ENCODE data around the gene PACS2. TPM values are rescaled to one million over a fixed set of nuclear protein-coding genes. Genes with fewer than 3 reads are reported as not detected.
A peak's percentile ranks its signal among the peaks of the same experiment; 100 is the strongest.

The PACS2 gene
- total and polyA plus RNA-seq, 2 of the 8 experiments (the other 6 are each of a cell fraction or from before 2014, with no cell fraction given): 38.0 to 62.8 TPM

GRCh38 chr14:105440992-105441391 lies 126.4 kb downstream of the PACS2 start:
- DNase-seq (ENCODE audit: low read depth in 1 of 2, low spot score in 2 of 2): no peak
- H3K23ac ChIP-seq (ENCODE audit: insufficient read length): no peak overlapping the region
- 94% methylated on average over 7 of the region's 9 CpGs; no CpG with 5 or more reads in 1 of the 2 experiments for WGBS, 2 experiments (ENCODE audit: extremely low coverage in 1 of 2, insufficient coverage in 1 of 2, insufficient read length in 1 of 2, insufficient replicate concordance in 2 of 2, low coverage in 1 of 2, low lambda C conversion rate in 2 of 2, missing lambda C conversion rate in 1 of 2)
- no peaks in the 10 kb centered on the region for H3K23me2 ChIP-seq (ENCODE audit: low read depth, low read length)
- H4K20me1 ChIP-seq (replicated peaks in 1 of 2; ENCODE audit: control insufficient read depth in 1 of 2, insufficient read depth in 2 of 2, low read length in 2 of 2): peaks cover 37 to 47% of the 10 kb centered on the region in 2 experiments
- H3K4me2 ChIP-seq (ENCODE audit: insufficient read depth in 1 of 2, low read depth in 2 of 2, low read length in 2 of 2): no peak overlapping the region
- no peak overlapping the region for H4K91ac ChIP-seq (replicated peaks; ENCODE audit: insufficient read length, low read length)
- H3K56ac ChIP-seq (replicated peaks; ENCODE audit: insufficient read length, low read depth, low read length): no peak overlapping the region
- no peak overlapping the region for H2BK15ac ChIP-seq (ENCODE audit: low read length)
- H2BK120ac ChIP-seq (replicated peaks; ENCODE audit: low read depth, low read length): no peak overlapping the region
- H3K79me1 ChIP-seq (ENCODE audit: low read depth, low read length): peaks cover 33% of the 10 kb centered on the region
- H2BK12ac ChIP-seq (ENCODE audit: low read depth, low read length): no peak overlapping the region
- TF ChIP-seq TEAD4 (IDR thresholded peaks at IDR 0.05; ENCODE audit: low read depth, low read length) (no peak), SAP30 (IDR thresholded peaks at IDR 0.05; ENCODE audit: insufficient read depth, insufficient replicate concordance, low read length) (no peak), EZH2 (IDR thresholded peaks at IDR 0.05; ENCODE audit: low read depth, low read length, severe bottlenecking) (no peak), TAF7 (optimal IDR thresholded peaks at IDR 0.05; ENCODE audit: borderline replicate concordance, low read depth, low read length) (no peak), GABPA (IDR thresholded peaks at IDR 0.05; ENCODE audit: borderline replicate concordance, insufficient read depth, low read length) (no peak), FOSL1 (IDR thresholded peaks at IDR 0.05; ENCODE audit: insufficient read depth, low read depth, low read length) (no peak), PHF8 (conservative IDR thresholded peaks at IDR 0.05; ENCODE audit: low read depth, low read length) (no peak), POU5F1 (IDR thresholded peaks at IDR 0.05; ENCODE audit: low read depth, low read length) (no peak)
- TF ChIP-seq, protein P1, sequence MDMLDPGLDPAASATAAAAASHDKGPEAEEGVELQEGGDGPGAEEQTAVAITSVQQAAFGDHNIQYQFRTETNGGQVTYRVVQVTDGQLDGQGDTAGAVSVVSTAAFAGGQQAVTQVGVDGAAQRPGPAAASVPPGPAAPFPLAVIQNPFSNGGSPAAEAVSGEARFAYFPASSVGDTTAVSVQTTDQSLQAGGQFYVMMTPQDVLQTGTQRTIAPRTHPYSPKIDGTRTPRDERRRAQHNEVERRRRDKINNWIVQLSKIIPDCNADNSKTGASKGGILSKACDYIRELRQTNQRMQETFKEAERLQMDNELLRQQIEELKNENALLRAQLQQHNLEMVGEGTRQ (IDR thresholded peaks at IDR 0.05; ENCODE audit: low read length): no peak
- FAIRE-seq: no peak
- H3K4me3 ChIP-seq (ENCODE audit: extremely low read depth in 1 of 4, insufficient read depth in 2 of 4, low read depth in 3 of 4, low read length in 4 of 4): no peak overlapping the region
- no peak overlapping the region for H3K9ac ChIP-seq (replicated peaks in 1 of 4; ENCODE audit: extremely low read depth in 1 of 4, low read depth in 3 of 4, low read length in 3 of 4)
- H3K14ac ChIP-seq (ENCODE audit: insufficient read length): no peak overlapping the region
- H4K5ac ChIP-seq (ENCODE audit: insufficient read length, low read depth, low read length): no peak overlapping the region
- H3K36me3 ChIP-seq (ENCODE audit: control insufficient read depth in 2 of 4, insufficient read depth in 4 of 4, low read length in 3 of 4): peaks cover 0 to 12% (median 2%) of the 10 kb centered on the region in 4 experiments; a peak in 4 of 8 replicates
- H2BK20ac ChIP-seq (ENCODE audit: low read length): no peak overlapping the region
- no peak overlapping the region for H3K27ac ChIP-seq (ENCODE audit: low read depth, low read length)
- POLR2A ChIA-PET (ENCODE audit: partially characterized antibody): interaction anchor here (1.2 to 2.6 kb wide), 3 partner anchors 10 to 30 kb away, joined by 3 to 10 read pairs (median 3); no protein-coding TSS in a partner anchor
- no peaks in the 10 kb centered on the region for H3K9me3 ChIP-seq (ENCODE audit: insufficient read depth in 2 of 2, low read depth in 1 of 2, low read length in 1 of 2)
- peaks cover 5 to 33% of the 10 kb centered on the region in 2 experiments; a peak in 3 of 4 replicates for H3K79me2 ChIP-seq (ENCODE audit: control insufficient read depth in 1 of 2, insufficient read depth in 2 of 2, low read length in 2 of 2)
- H3K4ac ChIP-seq (replicated peaks; ENCODE audit: insufficient read length, low read depth, low read length): no peak overlapping the region
- H3K4me1 ChIP-seq (replicated peaks in 1 of 4; ENCODE audit: control insufficient read depth in 3 of 4, insufficient read depth in 4 of 4, low read length in 3 of 4): peaks cover 0 to 3% (median 0%) of the 10 kb centered on the region in 4 experiments; a peak in 2 of 7 replicates
- H3K18ac ChIP-seq (ENCODE audit: extremely low read depth, low read length): no peak overlapping the region
- no peak overlapping the region for H2AFZ ChIP-seq (ENCODE audit: low read length)
- CTCF ChIA-PET (ENCODE audit: partially characterized antibody): interaction anchor here (0.8 to 1.1 kb wide), 3 partner anchors 31 to 67 kb away, joined by 3 to 6 read pairs (median 4); no protein-coding TSS in a partner anchor
- peak overlapping the region; percentile 51; the same call in 1 of the 2 replicates for H4K8ac ChIP-seq (ENCODE audit: extremely low read depth, insufficient read depth, low read length)
- H2BK5ac ChIP-seq (ENCODE audit: low read depth, low read length): no peak overlapping the region
- no peak overlapping the region for H2AK5ac ChIP-seq (ENCODE audit: low read depth, low read length)
- no peaks in the 10 kb centered on the region for H3K27me3 ChIP-seq (replicated peaks in 1 of 4; ENCODE audit: control insufficient read depth in 3 of 4, extremely low read depth in 1 of 4, insufficient read depth in 3 of 4, low read length in 3 of 4)

Measured in H1 (cell line).